AG04449 (cell line): Measurements from ENCODE around the gene NEIL3.
A peak's percentile ranks its signal among the peaks of the same experiment; 100 is the strongest.

Source experiments
- CTCF ChIA-PET: fragments of 350-600 bp; formaldehyde crosslinking; extraction: SDS; loops from one replicate; lab custom pipeline; 2021; ENCODE audit warnings: antibody characterized with exemption; lab: Yijun Ruan, JAX
- POLR2A ChIA-PET: fragments of 400-600, 350-600 bp; formaldehyde crosslinking; extraction: SDS; loops from one replicate; lab custom pipeline; 2020; ENCODE audit warnings: antibody characterized with exemption, inconsistent platforms; lab: Yijun Ruan, JAX
- DNase-seq: peaks from one replicate; pipeline ENCODE4 v3.0.0-alpha.2; 2010; ENCODE audit warnings: low read depth, low spot score
- H3K4me3 ChIP-seq: 2 replicates; pipeline ENCODE4 v1.5.1; 2011; ENCODE audit warnings: low read depth, mild to moderate bottlenecking, control low read depth, low read length
- CTCF ChIP-seq: IDR thresholded peaks from one replicate; pipeline ENCODE4 v1.5.1; 2011; ENCODE audit warnings: mild to moderate bottlenecking, moderate library complexity, low read length, control low read depth, inconsistent platforms; ENCODE audit not compliant: insufficient read depth; ENCODE audit errors: missing control alignments

Gene NEIL3

GRCh38 chr4:177309522-177310371 lies at the start of gene NEIL3:
NEIL3 (plus strand) TSS chr4:177309874; CDS start chr4:177309954, 80 bp downstream.
- ChIA-PET CTCF (interaction anchor here (0.6 to 2.4 kb wide), 4 partner anchors 10 to 59 kb away, joined by 3 to 8 read pairs (median 4); no protein-coding TSS in a partner anchor), POLR2A (no interaction called here)
- no peak for TF ChIP-seq CTCF
- peak within 1 kb of the TSS; percentile 88 for H3K4me3 ChIP-seq
- no peak for DNase-seq

GRCh38 chr4:177263818-177264217 lies 45.9 kb upstream of the NEIL3 start:
- ChIA-PET POLR2A (no interaction called here), CTCF (interaction anchor here (2.2 kb wide), 1 partner anchor 13 kb away, joined by 12 read pairs; no protein-coding TSS in a partner anchor)
- no peak for TF ChIP-seq CTCF
- no peak overlapping the region for H3K4me3 ChIP-seq
- no peak for DNase-seq

- no peak for TF ChIP-seq CTCF
- ChIA-PET POLR2A (no interaction called here), CTCF (interaction anchor here (1.2 to 2.2 kb wide), 3 partner anchors 9 to 16 kb away, joined by 3 to 12 read pairs (median 3); no protein-coding TSS in a partner anchor)
- no peak overlapping the region for H3K4me3 ChIP-seq
- DNase-seq, result no peak
These were observed 44.8 kb upstream of the NEIL3 start for GRCh38 chr4:177264788-177265422.

GRCh38 chr4:177265729-177266128 lies 43.9 kb upstream of the NEIL3 start:
- H3K4me3 ChIP-seq, result no peak overlapping the region
- no peak for DNase-seq
- TF ChIP-seq CTCF, result no peak
- ChIA-PET POLR2A (no interaction called here), CTCF (interaction anchor here (1.3 to 2.2 kb wide), 3 partner anchors 15 to 16 kb away, joined by 3 to 12 read pairs (median 3); no protein-coding TSS in a partner anchor)

GRCh38 chr4:177266506-177266905 lies 43.2 kb upstream of the NEIL3 start:
- ChIA-PET POLR2A (no interaction called here), CTCF (interaction anchor here (0.6 to 1.3 kb wide), 3 partner anchors 15 to 74 kb away, joined by 3 to 4 read pairs (median 3); no protein-coding TSS in a partner anchor)
- no peak for TF ChIP-seq CTCF
- no peak for DNase-seq
- no peak overlapping the region for H3K4me3 ChIP-seq

- H3K4me3 ChIP-seq, result no peak overlapping the region
- DNase-seq, result no peak
- TF ChIP-seq CTCF, result no peak
- POLR2A ChIA-PET, result no interaction called here
- CTCF ChIA-PET, result interaction anchor here (1.1 kb wide), 2 partner anchors 17 to 19 kb away, joined by 3 read pairs; no protein-coding TSS in a partner anchor
These were observed 41.8 kb upstream of the NEIL3 start for GRCh38 chr4:177267911-177268310.
